Activated CD8-positive, alpha-beta memory T cell treated with anti-CD3 and anti-CD28 coated beads, Interleukin-2, amount 10 ng/mL, durations not matched to agents 7 days and 5 days (primary cell): ENCODE results near the gene PIH1D1. TPM values are rescaled to one million over a fixed set of nuclear protein-coding genes. Genes with fewer than 3 reads are reported as not detected.

Experiments
- ATAC-seq: fragments of 150-1000 bp; cut with Tn5 transposase; one replicate; pipeline ENCODE4 v1.10.0; 2021; ENCODE audit warnings: moderate library complexity
- CTCF ChIA-PET: fragments of 350-600 bp; sonication (Branson Sonifier 250); formaldehyde crosslinking; loops from one replicate; lab custom pipeline; 2021; ENCODE audit warnings: antibody characterized with exemption; lab: Charles Lee
- DNase-seq: peaks from one replicate; pipeline ENCODE4 v3.0.0-alpha.2; 2020
- H3K27ac Mint-ChIP-seq: one replicate; pipeline ENCODE4 v1.8.0; 2021; ENCODE audit warnings: mild to moderate bottlenecking, mixed read lengths
- H3K27me3 Mint-ChIP-seq: one replicate; pipeline ENCODE4 v1.8.0; 2021; ENCODE audit warnings: mixed read lengths
- H3K36me3 Mint-ChIP-seq: one replicate; pipeline ENCODE4 v1.8.0; 2021; ENCODE audit warnings: mild to moderate bottlenecking, mixed read lengths
- H3K4me1 Mint-ChIP-seq: one replicate; pipeline ENCODE4 v1.8.0; 2021; ENCODE audit warnings: mixed read lengths
- H3K4me3 Mint-ChIP-seq: one replicate; pipeline ENCODE4 v1.8.0; 2021; ENCODE audit warnings: mild to moderate bottlenecking, moderate library complexity, mixed read lengths
- H3K9me3 Mint-ChIP-seq: one replicate; pipeline ENCODE4 v1.8.0; 2022; ENCODE audit warnings: low read depth, mixed read lengths
- microRNA-seq: library from miRNA; unstranded; fragments of <30 nt; microRNA quantifications from one replicate; pipeline ENCODE4 v1.2.0, GENCODE V29; 2022
- total RNA-seq, 2 experiments: library from RNA; stranded (reverse); gene quantifications; one replicate each; pipeline ENCODE4 v1.2.3, GENCODE V29; 2021

PIH1D1 gene
- total RNA-seq, 2 experiments from 2014 or later: 148 to 158 TPM

- Mint-ChIP-seq H3K27ac (no peak overlapping the region), H3K27me3 (no peaks in the 10 kb centered on the region), H3K4me3 (no peak overlapping the region), H3K36me3 (no peaks in the 10 kb centered on the region), H3K4me1 (peaks cover 10% of the 10 kb centered on the region), H3K9me3 (no peaks in the 10 kb centered on the region)
- CTCF ChIA-PET: interaction anchor here (1.4 to 1.8 kb wide), 3 partner anchors 25 to 77 kb away, joined by 3 to 4 read pairs (median 4); no protein-coding TSS in a partner anchor
- no peak for ATAC-seq
- no peak for DNase-seq
Measured at GRCh38 chr19:49396738-49397505, 54.7 kb downstream of the PIH1D1 start.

Small RNA genes within 50 kb of the gene (microRNA-seq; reads per million reads assigned to microRNA genes)
- gene MIR150: 2,728 reads per million, percentile 89 among the genes with 10 or more reads in this experiment

Other genes starting within 250 kb of the PIH1D1 start
- 1 to 10 TPM; 2.5 to 2.7 TPM for gene SLC6A16, start 126.6 kb downstream of the PIH1D1 start, total RNA-seq
- gene CD37, start 116.4 kb downstream of the PIH1D1 start, total RNA-seq: 100 to 1,000 TPM; 126 to 177 TPM
- gene TEAD2, start 89.4 kb downstream of the PIH1D1 start, total RNA-seq: not detected
- not detected for gene DKKL1, start 87.9 kb downstream of the PIH1D1 start, total RNA-seq
- under 1 TPM in 1 of 2 experiments, not detected in 1; 0.64 TPM for gene KASH5, start 63.6 kb downstream of the PIH1D1 start, total RNA-seq
- gene PTH2, start 28.4 kb downstream of the PIH1D1 start, total RNA-seq: not detected
- not detected for gene GFY, start 26.4 kb downstream of the PIH1D1 start, total RNA-seq
- gene SLC17A7, start 10.3 kb downstream of the PIH1D1 start, total RNA-seq: under 1 TPM; 0.19 to 0.55 TPM
- 10 to 100 TPM; 37.2 to 45.2 TPM for gene ALDH16A1, start 1.4 kb upstream of the PIH1D1 start, total RNA-seq
- gene FLT3LG, start 22.4 kb upstream of the PIH1D1 start, total RNA-seq: 100 to 1,000 TPM; 112 to 151 TPM
- 1,000 to 10,000 TPM; 2,143 to 2,523 TPM for gene RPL13A, start 35.8 kb upstream of the PIH1D1 start, total RNA-seq
- 1,000 to 10,000 TPM; 1,876 to 2,018 TPM for gene RPS11, start 44.6 kb upstream of the PIH1D1 start, total RNA-seq
- gene FCGRT, start 60.8 kb upstream of the PIH1D1 start, total RNA-seq: 1 to 10 TPM; 2.1 to 7.9 TPM
- gene RCN3, start 76.2 kb upstream of the PIH1D1 start, total RNA-seq: under 1 TPM; 0.19 to 0.53 TPM
- 10 to 100 TPM; 77.3 to 96.1 TPM for gene NOSIP, start 128.7 kb upstream of the PIH1D1 start, total RNA-seq
- gene PRRG2, start 129.5 kb upstream of the PIH1D1 start, total RNA-seq: 1 to 10 TPM in 1 of 2 experiments, under 1 TPM in 1; 0.49 to 2.4 TPM
- gene PRR12, start 139.4 kb upstream of the PIH1D1 start, total RNA-seq: 10 to 100 TPM; 34.8 to 46.5 TPM
- 1 to 10 TPM; 6.6 to 9.6 TPM for gene RRAS, start 188.3 kb upstream of the PIH1D1 start, total RNA-seq
- gene SCAF1, start 190.4 kb upstream of the PIH1D1 start, total RNA-seq: 10 to 100 TPM; 78.8 to 79.3 TPM
- gene IRF3, start 214.0 kb upstream of the PIH1D1 start, total RNA-seq: 100 to 1,000 TPM; 159 to 170 TPM
- gene BCL2L12, start 214.1 kb upstream of the PIH1D1 start, total RNA-seq: 10 to 100 TPM; 90.6 to 94.5 TPM
- gene PRMT1, start 225.5 kb upstream of the PIH1D1 start, total RNA-seq: 100 to 1,000 TPM; 145 to 257 TPM
- gene ADM5, start 237.8 kb upstream of the PIH1D1 start, total RNA-seq: 1 to 10 TPM; 2.7 to 3.5 TPM
- gene CPT1C, start 239.3 kb upstream of the PIH1D1 start, total RNA-seq: 1 to 10 TPM; 1.6 TPM